ENCODE results near the gene RAB40C. TPM values are rescaled to one million over a fixed set of nuclear protein-coding genes. Genes with fewer than 3 reads are reported as not detected.

Gene RAB40C
- polyA plus RNA-seq, 1 donor (not counting 4 experiments of a cell fraction or from before 2014, with no cell fraction given), result 4.0 TPM

- H3K4me1 ChIP-seq (ENCODE audit: control insufficient read depth, extremely low read depth, insufficient read depth, low read length), result no peaks in the 10 kb centered on the region
- H3K9ac ChIP-seq (ENCODE audit: control insufficient read depth, extremely low read depth, insufficient read depth, low read length), result no peak overlapping the region
- dilution Hi-C loops (cut with MboI; ENCODE audit: extremely low pct_ligation_motif_present, low sequenced_read_pairs), result no loop called here
- TF ChIP-seq CTCF (optimal IDR thresholded peaks at IDR 0.05 in 1 of 3, IDR thresholded peaks at IDR 0.05 in 1 of 3, conservative IDR thresholded peaks at IDR 0.05 in 1 of 3; ENCODE audit: extremely low read depth in 1 of 3, insufficient read depth in 2 of 3, low read length in 3 of 3) (no peak), EZH2 (IDR thresholded peaks at IDR 0.05; ENCODE audit: low read length) (no peak)
- no peaks in the 10 kb centered on the region for H3K9me1 ChIP-seq (ENCODE audit: control insufficient read depth, extremely low read depth, insufficient read depth, low read length)
- no peak overlapping the region for H2AFZ ChIP-seq (ENCODE audit: control insufficient read depth, low read length)
- no peak for DNase-seq (ENCODE audit: low read depth, low spot score)
- peaks cover 18% of the 10 kb centered on the region for H3K79me2 ChIP-seq (ENCODE audit: control insufficient read depth, insufficient read depth, low read length)
- no peaks in the 10 kb centered on the region for H3K9me3 ChIP-seq (ENCODE audit: control insufficient read depth, low read depth, low read length)
- no peak overlapping the region for H3K4me2 ChIP-seq (ENCODE audit: control insufficient read depth, extremely low read depth, insufficient read depth, low read depth, low read length)
- no peaks in the 10 kb centered on the region for H4K20me1 ChIP-seq (ENCODE audit: control insufficient read depth, extremely low read depth, insufficient read depth, low read length)
- H3K4me3 ChIP-seq (ENCODE audit: control insufficient read depth in 2 of 3, extremely low read depth in 1 of 3, insufficient read depth in 2 of 3, low read depth in 1 of 3, low read length in 3 of 3), result no peak overlapping the region
- FAIRE-seq, result no peak
- peaks cover 2 to 3% of the 10 kb centered on the region in 2 experiments for H3K36me3 ChIP-seq (ENCODE audit: control insufficient read depth in 2 of 2, extremely low read depth in 1 of 2, insufficient read depth in 2 of 2, low read length in 2 of 2)
- no peaks in the 10 kb centered on the region for H3K27me3 ChIP-seq (ENCODE audit: control insufficient read depth, extremely low read depth, insufficient read depth, low read length)
- no peak overlapping the region for H3K27ac ChIP-seq (ENCODE audit: control insufficient read depth, insufficient read depth, low read length)
Measured at GRCh38 chr16:603933-604332, 14.1 kb downstream of the RAB40C start.

DNA sequence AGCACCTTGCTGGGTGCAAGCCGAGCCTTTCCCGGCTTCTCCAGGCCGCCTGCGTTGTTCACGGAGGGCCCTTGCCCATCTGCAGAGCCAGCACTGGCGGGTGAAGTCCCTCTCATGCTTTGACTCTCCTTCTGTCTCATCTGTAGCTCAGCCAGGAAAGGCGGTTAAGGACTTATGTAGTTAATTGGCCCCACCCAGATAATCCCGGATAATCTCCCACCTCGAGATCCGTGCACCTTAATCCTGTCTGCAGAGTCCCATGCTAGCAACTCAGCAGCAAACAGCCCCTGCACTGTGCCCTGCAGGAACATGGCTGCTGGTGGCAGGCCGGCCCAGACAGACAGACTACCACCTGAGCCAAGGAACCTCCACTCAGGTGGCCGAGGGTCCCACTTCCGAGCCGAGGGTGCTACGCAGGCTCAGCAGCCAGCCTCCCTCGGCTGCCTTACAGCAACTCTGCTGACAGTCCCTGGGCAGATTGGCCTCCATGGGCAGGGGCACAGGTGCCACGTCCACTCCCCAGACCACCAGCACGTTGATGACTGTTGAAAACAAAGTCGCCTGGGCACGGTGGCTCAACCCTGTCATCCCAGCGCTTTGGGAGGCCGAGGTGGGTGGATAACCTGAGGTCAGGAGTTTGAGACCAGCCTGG is 16.9 kb downstream of the RAB40C start:
- Histone ChIP-seq H3K36me3 (ENCODE audit: control insufficient read depth in 2 of 2, extremely low read depth in 1 of 2, insufficient read depth in 2 of 2, low read length in 2 of 2) (no peaks in the 10 kb centered on the region), H3K79me2 (ENCODE audit: control insufficient read depth, insufficient read depth, low read length) (peaks cover 7% of the 10 kb centered on the region), H3K9me3 (ENCODE audit: control insufficient read depth, low read depth, low read length) (no peaks in the 10 kb centered on the region), H3K4me2 (ENCODE audit: control insufficient read depth, extremely low read depth, insufficient read depth, low read depth, low read length) (no peak overlapping the region), H3K4me3 (ENCODE audit: control insufficient read depth in 2 of 3, extremely low read depth in 1 of 3, insufficient read depth in 2 of 3, low read depth in 1 of 3, low read length in 3 of 3) (no peak overlapping the region), H3K9me1 (ENCODE audit: control insufficient read depth, extremely low read depth, insufficient read depth, low read length) (no peaks in the 10 kb centered on the region), H3K4me1 (ENCODE audit: control insufficient read depth, extremely low read depth, insufficient read depth, low read length) (peaks cover 3% of the 10 kb centered on the region), H4K20me1 (ENCODE audit: control insufficient read depth, extremely low read depth, insufficient read depth, low read length) (peaks cover 4% of the 10 kb centered on the region), H3K9ac (ENCODE audit: control insufficient read depth, extremely low read depth, insufficient read depth, low read length) (no peak overlapping the region), H2AFZ (ENCODE audit: control insufficient read depth, low read length) (no peak overlapping the region), H3K27ac (ENCODE audit: control insufficient read depth, insufficient read depth, low read length) (no peak overlapping the region), H3K27me3 (ENCODE audit: control insufficient read depth, extremely low read depth, insufficient read depth, low read length) (no peaks in the 10 kb centered on the region)
- no peak for TF ChIP-seq EZH2 (IDR thresholded peaks at IDR 0.05; ENCODE audit: low read length)
- no peak for TF ChIP-seq CTCF (optimal IDR thresholded peaks at IDR 0.05 in 1 of 3, IDR thresholded peaks at IDR 0.05 in 1 of 3, conservative IDR thresholded peaks at IDR 0.05 in 1 of 3; ENCODE audit: extremely low read depth in 1 of 3, insufficient read depth in 2 of 3, low read length in 3 of 3)
- no peak for FAIRE-seq
- no peak for DNase-seq (ENCODE audit: low read depth, low spot score)
- dilution Hi-C loops (cut with MboI; ENCODE audit: extremely low pct_ligation_motif_present, low sequenced_read_pairs), result no loop called here

Data from keratinocyte (primary cell).